ENCODE data around the gene FILIP1. TPM values are rescaled to one million over a fixed set of nuclear protein-coding genes. Genes with fewer than 3 reads are reported as not detected.

The FILIP1 gene
- total and polyA plus RNA-seq, 12 donors = 16.8 to 269 (median 181) TPM

GRCh38 chr6:75419980-75420379 lies 73.6 kb downstream of the FILIP1 start:
- TF ChIP-seq, protein P1, sequence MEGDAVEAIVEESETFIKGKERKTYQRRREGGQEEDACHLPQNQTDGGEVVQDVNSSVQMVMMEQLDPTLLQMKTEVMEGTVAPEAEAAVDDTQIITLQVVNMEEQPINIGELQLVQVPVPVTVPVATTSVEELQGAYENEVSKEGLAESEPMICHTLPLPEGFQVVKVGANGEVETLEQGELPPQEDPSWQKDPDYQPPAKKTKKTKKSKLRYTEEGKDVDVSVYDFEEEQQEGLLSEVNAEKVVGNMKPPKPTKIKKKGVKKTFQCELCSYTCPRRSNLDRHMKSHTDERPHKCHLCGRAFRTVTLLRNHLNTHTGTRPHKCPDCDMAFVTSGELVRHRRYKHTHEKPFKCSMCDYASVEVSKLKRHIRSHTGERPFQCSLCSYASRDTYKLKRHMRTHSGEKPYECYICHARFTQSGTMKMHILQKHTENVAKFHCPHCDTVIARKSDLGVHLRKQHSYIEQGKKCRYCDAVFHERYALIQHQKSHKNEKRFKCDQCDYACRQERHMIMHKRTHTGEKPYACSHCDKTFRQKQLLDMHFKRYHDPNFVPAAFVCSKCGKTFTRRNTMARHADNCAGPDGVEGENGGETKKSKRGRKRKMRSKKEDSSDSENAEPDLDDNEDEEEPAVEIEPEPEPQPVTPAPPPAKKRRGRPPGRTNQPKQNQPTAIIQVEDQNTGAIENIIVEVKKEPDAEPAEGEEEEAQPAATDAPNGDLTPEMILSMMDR (IDR thresholded peaks at IDR 0.05) = no peak
- DNase-seq (no peak), ATAC-seq (peak in 1 of 8 donors; percentile 21)
- Histone ChIP-seq H3K27ac (peak overlapping the region in 4 of 10 donors; percentile 15 to 68 (median 30)), H3K9me3 (no peaks in the 10 kb centered on the region), H3K27me3 (no peaks in the 10 kb centered on the region), H3K4me1 (peaks cover 4 to 92% (median 63%) of the 10 kb centered on the region in 9 donors), H3K4me3 (no peak overlapping the region), H3K36me3 (no peaks in the 10 kb centered on the region)
- 53 to 72% methylated on average over 1 of the region's 1 CpG for WGBS, 2 donors
- intact Hi-C loops (cut with DNase I) = loop anchor here in 2 of 10 donors (5.0 kb wide), 2 partner anchors 67 to 72 kb away; partner anchors contain the start of gene FILIP1 (in 1 of the 2)

GRCh38 chr6:75419416-75419815 lies 74.2 kb downstream of the FILIP1 start:
- intact Hi-C loops (cut with DNase I) = loop anchor here in 1 of 10 donors (5.0 kb wide), 1 partner anchor 73 kb away; the partner anchor contains the start of gene FILIP1
- H3K9me3 ChIP-seq = no peaks in the 10 kb centered on the region
- no peaks in the 10 kb centered on the region for H3K27me3 ChIP-seq
- no peaks in the 10 kb centered on the region for H3K36me3 ChIP-seq
- ATAC-seq (no peak), DNase-seq (no peak)
- H3K27ac ChIP-seq = peak overlapping the region in 6 of 10 donors; percentile 15 to 68 (median 36)
- 81 to 82% methylated on average over 3 of the region's 3 CpGs for WGBS, 2 donors
- H3K4me3 ChIP-seq = no peak overlapping the region
- TF ChIP-seq, protein P1 (IDR thresholded peaks at IDR 0.05) = no peak
- H3K4me1 ChIP-seq = peaks cover 4 to 92% (median 66%) of the 10 kb centered on the region in 9 donors

GRCh38 chr6:75418233-75418632 lies 75.4 kb downstream of the FILIP1 start:
- Histone ChIP-seq H3K4me3 (no peak overlapping the region), H3K36me3 (no peaks in the 10 kb centered on the region), H3K4me1 (peaks cover 4 to 96% (median 74%) of the 10 kb centered on the region in 9 donors), H3K27me3 (no peaks in the 10 kb centered on the region), H3K9me3 (no peaks in the 10 kb centered on the region), H3K27ac (peak overlapping the region in 6 of 10 donors; percentile 6 to 68 (median 43))
- TF ChIP-seq, protein P1 (IDR thresholded peaks at IDR 0.05) = no peak
- ATAC-seq (peak in 7 of 8 donors; percentile 51 to 80 (median 70)), DNase-seq (no peak)
- intact Hi-C loops (cut with DNase I) = loop anchor here in 1 of 10 donors (5.0 kb wide), 1 partner anchor 74 kb away; the partner anchor contains the start of gene FILIP1

DNA sequence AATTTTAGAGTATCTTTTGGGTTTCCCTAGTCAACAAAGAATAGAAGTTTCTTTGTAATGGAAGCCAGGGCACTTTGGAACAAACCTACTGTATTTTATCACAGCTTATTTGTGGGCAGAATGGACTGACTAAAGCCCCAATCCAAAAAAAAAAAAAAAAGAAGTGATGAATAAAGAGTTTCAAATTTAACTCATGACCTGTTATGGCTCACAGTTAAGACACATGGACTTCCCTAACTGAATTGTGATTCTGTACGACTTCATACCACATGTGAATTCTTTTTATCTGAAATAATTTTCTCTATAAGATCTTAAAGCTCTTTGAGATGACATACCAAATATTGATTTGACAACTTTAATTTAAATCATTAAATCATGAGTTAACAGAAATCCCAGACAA lies 77.2 kb downstream of the FILIP1 start:
- Histone ChIP-seq H3K4me1 (peaks cover 9 to 93% (median 82%) of the 10 kb centered on the region in 9 donors), H3K4me3 (no peak overlapping the region), H3K27ac (peak overlapping the region in 6 of 10 donors; percentile 2 to 68 (median 36)), H3K36me3 (peaks cover 0 to 6% (median 0%) of the 10 kb centered on the region in 9 donors), H3K9me3 (no peaks in the 10 kb centered on the region), H3K27me3 (no peaks in the 10 kb centered on the region)
- TF ChIP-seq, protein P1 (IDR thresholded peaks at IDR 0.05) = no peak
- intact Hi-C loops (cut with DNase I) = loop anchor here in 1 of 10 donors (5.0 kb wide), 1 partner anchor 76 kb away; the partner anchor contains the start of gene FILIP1
- WGBS, 2 donors = 40 to 55% methylated on average over 1 of the region's 1 CpG
- ATAC-seq (no peak), DNase-seq (no peak)

All from heart right ventricle (tissue), 16 donors.